A673 (cell line): Measurements from ENCODE around the gene SNX30.

Source experiments
- EZH2 ChIP-seq: fragments of 200-600 bp; sonication (generic); IDR thresholded peaks from 2 replicates; pipeline ENCODE4 v1.6.1; 2017; ENCODE audit warnings: borderline replicate concordance, low read depth, mild to moderate bottlenecking, mixed read lengths, antibody characterized with exemption, low read length; ENCODE audit not compliant: poor library complexity, severe bottlenecking
- TF ChIP-seq, protein P1 (sequence below): fragments of 300-800, 200-600 bp; sonication (generic); conservative IDR thresholded peaks from 2 replicates; pipeline ENCODE4 v1.5.1; 2017; ENCODE audit warnings: low read depth, mild to moderate bottlenecking, antibody characterized with exemption, low read length, moderate library complexity, mixed read lengths

DNA sequence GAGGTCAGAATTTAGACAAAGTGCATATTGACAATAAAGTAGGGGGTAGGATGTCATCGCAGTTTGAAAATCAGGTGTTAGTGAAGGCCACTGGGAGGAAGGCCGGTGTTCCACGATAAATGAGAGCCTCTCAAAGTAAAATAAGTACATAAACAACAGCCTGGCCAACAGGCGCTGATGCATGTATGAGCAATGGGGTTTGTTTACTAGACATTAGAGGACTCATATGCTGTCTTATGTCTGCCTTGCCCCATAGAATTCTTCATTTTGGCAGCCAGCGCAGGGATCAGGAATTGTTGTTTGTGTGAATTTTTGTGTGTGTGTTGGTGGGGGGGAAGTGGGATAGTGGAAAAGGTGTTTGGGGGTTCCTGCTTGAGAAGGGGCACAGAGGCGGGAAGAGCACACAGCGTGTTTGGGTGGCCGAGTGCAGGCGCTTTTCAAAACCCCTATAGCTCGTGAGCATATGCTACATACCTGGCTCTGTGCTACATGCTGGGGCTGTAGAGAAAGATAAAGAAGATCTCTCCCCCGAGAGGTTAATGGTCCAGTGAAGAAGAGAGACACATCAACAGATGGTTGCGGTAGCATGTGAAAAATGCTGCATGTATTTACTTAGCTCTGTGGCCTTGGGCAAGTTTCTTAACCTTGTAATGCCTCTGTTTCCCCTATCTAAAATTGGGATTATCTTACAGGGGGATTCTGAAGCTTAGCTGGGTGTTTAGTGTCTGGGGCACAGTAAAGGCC, 11.5 kb downstream of the SNX30 start:
- TF ChIP-seq, protein P1, sequence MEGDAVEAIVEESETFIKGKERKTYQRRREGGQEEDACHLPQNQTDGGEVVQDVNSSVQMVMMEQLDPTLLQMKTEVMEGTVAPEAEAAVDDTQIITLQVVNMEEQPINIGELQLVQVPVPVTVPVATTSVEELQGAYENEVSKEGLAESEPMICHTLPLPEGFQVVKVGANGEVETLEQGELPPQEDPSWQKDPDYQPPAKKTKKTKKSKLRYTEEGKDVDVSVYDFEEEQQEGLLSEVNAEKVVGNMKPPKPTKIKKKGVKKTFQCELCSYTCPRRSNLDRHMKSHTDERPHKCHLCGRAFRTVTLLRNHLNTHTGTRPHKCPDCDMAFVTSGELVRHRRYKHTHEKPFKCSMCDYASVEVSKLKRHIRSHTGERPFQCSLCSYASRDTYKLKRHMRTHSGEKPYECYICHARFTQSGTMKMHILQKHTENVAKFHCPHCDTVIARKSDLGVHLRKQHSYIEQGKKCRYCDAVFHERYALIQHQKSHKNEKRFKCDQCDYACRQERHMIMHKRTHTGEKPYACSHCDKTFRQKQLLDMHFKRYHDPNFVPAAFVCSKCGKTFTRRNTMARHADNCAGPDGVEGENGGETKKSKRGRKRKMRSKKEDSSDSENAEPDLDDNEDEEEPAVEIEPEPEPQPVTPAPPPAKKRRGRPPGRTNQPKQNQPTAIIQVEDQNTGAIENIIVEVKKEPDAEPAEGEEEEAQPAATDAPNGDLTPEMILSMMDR, result no peak
- TF ChIP-seq EZH2, result no peak
